HG02642 (cell line): ENCODE results near the gene NEDD9.
A peak's percentile ranks its signal among the peaks of the same experiment; 100 is the strongest.

Experiments
- ATAC-seq: cut with Tn5 transposase; IDR thresholded peaks from one replicate; pipeline ENCODE4 v1.9.1; 2021; ENCODE audit warnings: mild to moderate bottlenecking; ENCODE audit not compliant: unreplicated experiment, poor library complexity

NEDD9 gene

DNA sequence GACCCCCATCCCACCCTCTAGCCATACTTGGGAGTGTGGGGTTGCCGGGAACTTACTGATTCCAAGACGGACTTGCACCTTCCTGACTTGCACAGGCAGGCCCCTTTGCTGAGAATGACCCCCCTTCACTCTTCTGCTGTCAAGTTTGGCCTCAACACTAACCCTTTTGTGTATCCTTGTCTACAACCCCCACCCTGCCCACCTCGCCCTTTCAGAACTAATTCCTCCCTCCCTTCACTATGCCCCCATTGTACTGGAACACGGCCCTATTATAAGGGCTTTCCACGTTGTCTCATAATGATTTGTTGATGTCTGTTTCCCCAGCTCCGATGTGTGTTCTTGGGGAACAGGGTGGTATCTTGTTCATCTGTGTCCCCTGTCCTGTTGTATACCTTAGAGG, 4.4 kb upstream of the NEDD9 start:
- no peak for ATAC-seq

DNA sequence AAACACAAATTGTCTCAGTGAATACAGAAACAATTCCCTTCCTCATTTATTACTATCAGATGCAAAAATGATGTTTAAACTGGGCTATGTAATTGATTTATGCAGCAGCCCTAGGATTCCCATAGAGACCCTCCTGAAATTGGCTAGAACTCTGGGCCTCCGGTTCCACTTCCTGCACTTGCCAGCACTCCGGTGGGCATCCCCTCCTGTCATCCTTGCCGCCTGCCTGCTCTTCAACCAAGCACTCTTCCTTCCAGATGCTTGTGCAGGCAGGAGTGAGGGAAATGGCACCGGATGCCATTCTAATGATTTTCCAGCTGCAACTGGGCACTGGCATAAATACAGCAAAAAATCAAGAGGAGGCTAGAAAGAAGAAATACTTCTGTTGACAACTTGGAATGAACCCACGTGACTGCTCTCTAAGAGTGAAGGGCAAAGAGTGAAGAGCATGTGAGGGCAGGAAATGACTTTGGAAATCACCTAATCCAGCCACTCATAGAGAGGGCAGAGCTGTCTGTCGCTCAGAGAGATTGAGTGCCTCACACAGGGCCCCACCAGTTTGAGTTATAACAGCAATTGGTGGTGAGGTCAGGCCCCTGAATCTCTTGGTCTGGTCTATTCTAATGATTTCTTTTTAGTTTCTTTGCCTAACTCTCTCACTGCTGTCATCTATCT, 3.7 kb upstream of the NEDD9 start:
- peak; percentile 32 for ATAC-seq

DNA sequence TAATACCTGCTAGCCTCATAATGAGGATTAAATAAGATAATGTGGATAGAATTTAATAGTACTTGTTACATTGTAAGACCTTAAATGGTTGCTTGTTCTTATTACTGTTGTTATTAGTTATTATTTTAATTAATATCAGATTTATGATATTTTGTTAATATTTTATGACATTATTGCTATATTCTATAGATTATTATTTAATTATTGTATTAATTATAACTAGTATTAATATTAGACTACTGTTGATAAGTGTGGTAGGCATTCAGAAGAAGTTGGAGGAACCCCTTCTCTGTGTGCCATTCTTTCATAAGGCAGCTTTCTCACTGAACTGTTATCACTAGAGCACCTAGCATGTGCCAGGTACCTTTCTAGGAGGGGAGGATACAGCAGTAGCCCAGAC, 2.6 kb upstream of the NEDD9 start:
- ATAC-seq = no peak

DNA sequence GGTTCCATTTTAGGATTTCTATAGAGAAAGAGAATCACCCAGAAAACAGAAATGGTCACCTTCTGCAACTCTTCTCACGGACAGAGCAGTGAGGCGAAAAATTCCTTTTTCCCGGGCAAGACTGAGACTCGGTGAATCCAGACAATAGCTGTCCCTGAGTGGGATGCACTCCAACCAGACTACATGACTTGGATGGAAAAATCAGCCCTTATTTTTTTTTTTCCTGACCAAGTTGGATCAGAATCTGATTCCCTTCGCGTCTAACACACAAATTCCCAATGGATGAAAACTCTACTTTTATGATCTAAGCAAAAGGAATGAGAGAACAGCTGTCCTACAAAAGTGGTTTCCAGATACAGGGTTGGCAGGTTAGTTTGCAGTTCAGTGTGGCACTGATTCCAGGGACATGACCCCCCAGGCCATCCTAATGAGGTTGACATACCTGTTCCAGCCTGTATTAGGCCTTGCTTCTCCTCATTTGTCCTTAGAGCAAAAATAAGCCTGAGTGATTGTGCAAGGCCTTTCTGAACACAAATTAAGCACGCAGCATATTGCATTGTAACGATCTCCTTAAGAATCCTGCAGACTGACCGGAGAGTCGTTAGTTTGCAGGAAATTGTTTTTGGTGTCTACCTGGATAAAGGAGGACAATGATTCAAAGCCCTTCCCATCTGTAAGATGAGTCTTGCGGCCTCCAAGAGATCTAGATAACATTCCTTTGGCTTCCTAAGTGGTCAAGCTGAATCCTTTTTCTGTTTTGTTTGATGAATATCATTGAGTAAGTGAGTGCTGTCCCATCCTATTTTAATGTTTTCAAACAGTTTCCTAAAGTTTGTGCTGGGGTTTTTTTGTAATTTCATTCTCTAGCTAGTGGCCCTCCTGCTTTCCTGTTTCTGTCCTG, 1.5 kb upstream of the NEDD9 start:
- no peak for ATAC-seq

DNA sequence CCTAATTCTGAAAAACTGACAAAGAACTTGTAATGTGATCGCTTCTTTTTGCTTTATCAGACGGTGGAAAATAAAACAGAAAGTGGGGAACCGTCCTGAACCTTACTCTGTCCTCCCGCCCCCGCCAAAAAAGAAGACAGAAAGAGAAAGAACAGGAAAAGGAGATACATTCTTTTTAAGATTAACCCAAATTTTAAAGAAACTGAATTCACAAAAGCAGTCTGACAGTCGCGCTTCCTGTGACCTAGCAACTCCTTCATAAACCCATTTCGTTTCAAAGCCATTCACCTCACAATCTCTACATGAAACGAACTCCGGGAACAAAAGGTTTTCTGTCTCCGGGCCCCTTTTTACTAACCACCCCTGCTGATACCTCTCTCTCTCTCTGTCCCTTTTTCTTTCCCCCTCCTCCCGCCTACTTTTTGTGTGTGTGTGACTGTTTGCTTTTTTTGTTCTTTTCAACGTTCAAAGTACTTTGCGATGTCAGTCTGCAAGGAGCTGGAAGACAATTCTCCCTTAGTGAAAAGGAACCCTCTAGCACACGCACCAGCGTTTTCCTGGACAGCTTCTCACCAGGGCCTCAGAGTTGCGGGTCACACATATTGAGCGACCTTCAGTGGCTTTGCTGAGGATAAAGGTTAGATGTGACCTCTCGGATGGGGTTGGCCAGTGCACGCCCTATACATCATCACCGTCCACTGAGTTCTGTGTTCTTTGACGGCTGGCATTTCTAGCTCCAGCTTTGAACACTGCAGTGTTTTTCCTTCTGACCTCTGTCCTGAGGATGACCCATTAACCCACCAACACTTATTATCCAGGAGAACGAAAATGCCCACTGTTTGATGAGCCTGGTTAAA, 530 bp upstream of the NEDD9 start:
- ATAC-seq = no peak

DNA sequence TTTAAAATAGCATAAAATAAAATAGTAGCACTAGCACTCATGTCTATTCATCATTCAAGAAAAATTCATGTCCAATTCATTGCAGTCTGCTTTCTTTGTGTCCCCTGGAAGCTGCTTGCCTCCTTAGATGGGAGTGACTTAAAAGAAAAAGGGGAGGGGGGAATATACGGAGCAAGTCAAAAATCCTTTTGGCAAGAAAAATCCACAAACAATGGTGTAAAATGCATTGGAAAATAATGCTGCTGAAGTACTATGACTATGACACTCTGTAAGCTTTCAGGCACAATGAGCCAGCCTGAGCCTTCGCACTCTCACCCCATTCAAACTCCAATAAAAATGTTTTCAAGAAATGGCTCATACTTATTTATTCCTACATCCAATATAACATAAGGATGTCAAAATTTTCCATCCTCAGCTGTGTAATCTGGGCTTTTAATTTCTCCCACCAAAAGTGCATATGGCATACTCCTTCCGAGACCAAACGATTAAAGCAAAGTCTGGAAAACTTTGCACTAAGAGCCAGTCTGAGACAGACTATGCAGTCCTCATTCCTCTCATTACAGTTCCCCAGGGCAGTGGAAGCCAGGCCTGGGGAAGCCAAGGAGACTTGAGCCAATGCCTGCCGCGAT, 790 bp downstream of the NEDD9 start:
- no peak for ATAC-seq

DNA sequence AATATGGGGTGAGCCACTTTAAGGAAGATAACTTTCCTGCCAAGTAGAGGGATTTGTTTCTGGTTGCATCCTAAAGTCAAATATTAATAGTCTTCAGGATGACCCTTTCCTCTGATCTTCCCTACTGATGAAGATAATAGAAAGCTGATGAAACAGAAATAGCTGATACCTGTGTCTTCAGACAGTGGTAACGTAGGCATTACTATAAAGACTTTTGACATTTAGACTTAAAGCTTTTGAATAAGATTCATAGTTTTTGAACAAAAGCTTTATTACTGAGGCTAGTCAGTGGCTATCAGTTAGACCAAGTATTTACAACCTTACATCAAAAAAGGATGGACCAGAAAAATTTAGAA, 1.4 kb downstream of the NEDD9 start:
- ATAC-seq = no peak

DNA sequence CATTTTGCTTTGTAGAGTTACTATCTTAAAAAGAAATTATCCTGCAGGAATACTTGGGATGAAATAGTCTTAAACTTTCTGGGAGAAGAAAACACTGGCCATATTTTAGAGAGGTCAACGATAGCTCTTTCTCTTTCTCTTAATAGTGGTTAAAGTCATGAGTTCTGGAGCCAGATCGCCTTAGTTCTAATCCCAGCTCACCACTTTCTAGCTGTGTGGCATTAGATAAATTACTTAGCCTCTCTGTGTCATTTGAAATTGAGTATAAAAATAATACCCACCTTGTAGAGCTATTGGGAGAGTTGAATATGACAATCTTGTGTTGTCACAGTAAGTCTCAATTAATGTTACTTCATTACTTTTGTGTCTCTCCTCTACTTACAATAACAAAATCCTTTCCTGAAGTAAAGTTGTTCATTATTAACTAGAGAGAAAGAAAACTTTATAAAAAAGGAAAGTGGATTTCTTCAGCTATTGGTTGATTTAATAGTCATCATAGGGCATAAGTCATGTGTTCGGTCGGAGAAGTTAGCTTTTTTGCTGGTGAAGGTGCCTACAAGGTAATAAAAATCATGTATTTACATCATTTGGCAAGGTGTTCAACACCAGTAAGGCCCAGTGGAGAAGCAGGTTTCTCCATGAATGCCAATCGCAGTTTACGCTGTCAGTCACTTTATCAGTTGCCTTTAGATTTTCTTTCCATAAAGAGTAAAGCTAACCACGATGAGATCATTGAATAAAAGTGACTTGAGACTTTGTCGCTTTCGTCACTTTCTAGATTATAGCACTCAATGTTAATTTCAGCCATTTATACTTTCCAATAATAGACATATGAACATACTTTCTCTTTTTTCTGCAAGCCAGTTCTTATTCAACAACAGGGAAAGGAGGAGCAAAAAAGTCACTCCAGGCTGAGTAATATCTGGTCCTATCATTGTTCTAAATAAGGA, 2.0 kb downstream of the NEDD9 start:
- no peak for ATAC-seq

DNA sequence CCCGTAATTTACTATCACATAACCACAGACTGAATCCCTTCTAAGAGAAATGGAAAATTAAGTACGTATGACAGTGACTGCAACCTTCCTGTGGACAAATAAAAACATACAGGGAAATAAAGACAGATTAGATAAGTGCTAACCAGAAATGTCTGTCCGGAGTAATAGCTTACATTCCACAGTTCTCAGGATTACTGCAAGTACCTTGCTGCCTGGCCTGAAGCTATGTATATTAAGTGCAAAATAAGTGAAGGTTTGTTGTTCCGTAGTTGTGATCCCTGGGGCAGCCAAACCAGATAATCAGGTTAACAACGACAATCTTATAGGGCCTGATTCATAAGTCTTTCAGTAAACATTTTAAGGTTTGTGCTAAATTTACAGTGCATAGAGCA, 2.8 kb downstream of the NEDD9 start:
- no peak for ATAC-seq

DNA sequence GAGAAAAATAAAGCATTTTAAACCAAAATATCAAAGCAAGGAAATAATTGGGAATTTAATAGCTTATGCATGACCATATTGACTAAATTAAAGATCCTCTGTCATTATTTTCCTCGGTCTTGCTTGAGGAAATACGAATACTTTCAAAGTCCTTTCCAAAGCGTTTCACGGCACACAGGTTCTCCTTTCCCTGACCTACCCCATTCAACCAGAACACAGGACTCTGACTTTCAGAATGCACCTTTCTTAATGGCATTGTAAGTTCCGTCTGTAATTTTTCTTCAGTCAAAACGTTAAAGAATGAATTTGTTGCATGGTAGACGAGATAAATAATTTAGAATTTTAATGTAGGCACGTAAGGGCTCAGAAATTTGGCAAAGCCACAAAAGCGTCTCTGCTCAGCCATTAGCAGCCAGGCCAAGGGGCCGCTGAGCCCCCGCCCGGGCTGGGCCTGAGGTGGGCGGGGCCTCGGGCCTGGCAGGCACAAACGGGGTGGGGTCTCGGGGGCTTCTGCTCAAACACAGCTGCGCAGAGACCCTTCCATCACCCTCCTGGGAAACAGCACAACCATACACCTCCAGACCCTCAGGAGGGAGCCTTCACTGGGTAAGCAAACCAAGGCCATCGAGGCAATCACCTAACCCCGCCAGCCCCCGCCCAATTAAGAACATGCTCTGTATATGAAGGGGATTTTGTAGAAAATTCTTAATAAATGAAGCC, 3.4 kb downstream of the NEDD9 start:
- ATAC-seq = no peak

DNA sequence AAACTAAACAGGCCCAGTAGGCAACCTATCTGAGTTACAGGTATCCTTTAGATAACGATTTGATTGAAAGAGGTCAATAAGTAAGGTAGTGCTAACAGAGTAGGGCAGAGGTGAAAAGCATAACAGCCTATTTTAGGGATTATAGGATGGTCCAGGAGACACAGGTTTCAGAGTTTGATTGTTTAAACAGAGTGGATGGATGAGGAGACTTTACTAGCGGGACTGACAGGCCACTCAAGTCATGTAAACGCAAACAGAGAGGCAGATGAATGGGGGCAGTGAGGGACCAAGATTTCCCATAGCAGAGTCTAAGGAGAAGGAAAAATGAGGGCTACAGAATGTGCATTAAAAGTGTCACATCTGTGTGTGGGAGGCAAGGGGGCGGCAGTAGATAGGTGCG, 4.8 kb downstream of the NEDD9 start:
- ATAC-seq = no peak

DNA sequence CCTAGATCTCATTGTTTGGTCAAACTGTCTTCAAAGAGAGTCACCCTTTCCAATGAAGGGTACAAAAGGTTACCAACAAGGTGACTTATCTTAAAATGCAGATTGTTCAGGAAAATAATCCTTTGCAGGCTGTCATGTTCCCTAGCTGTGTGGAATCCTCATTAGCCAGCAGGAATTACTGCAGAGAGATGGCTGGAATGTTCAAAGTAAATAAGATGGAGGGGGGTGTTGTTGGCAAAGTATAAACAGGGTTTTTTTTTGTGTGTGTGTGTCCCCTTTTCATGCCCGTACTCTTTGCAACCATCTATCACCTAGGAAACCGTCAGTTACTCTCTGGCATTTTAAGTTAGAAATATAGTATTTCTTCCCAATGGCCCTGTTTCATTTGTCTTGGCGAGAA, 6.5 kb downstream of the NEDD9 start:
- ATAC-seq = no peak

DNA sequence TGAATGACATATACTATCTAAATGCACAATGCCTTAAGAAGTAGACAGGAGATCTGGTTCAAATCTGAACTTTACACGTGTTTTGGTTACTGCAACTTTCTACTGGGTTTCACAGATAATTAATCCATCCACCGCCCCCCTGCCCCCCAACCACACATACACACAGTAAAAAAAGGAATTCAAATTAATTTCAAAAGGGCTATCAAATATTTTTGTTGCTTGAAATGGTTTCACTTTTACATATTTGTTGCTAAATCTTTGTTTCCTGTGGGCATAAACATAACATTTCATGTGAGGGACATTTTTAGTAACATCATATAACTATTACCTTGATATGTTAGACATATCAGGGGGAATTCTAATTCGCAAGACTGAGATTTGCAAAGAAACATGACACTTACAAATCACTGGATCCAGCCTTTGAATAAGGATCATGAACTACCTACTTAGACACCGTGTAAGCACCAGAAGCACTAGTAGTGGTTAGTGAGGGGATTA, 7.5 kb downstream of the NEDD9 start:
- no peak for ATAC-seq

DNA sequence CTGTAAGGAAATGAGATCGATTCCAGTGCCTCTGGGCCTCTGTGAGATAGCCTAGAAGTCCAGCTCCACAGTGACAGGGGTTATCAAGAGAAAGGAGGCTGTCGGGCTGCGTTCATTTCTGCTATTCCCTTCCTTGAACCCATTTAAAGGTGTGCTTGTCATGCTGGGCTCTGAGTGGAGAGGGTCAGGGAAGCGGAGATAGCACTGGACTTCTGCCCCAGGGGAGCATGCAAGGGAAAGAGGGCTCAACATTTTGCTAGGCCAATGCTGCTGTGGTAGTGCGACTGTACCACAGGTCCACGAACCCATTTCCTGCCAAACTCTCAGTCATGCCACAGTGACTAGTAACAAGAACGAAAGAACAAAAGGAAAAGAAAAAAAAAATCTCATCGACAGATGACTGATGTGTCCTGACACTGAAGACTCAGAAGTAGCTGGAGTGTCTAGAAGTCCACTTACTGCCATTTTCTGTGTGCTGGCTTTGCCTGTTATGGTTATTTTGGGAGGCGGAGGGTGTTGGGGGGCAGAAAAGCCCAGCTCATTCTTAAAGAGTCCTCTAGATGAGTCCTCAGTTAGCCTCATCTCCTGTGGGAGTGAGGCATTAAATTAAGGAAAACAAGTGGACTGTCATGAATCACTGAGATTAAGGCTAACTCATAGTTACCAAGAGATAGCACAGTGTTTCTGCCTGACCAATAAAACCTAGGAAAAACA, 8.1 kb downstream of the NEDD9 start:
- peak; percentile 66 for ATAC-seq

DNA sequence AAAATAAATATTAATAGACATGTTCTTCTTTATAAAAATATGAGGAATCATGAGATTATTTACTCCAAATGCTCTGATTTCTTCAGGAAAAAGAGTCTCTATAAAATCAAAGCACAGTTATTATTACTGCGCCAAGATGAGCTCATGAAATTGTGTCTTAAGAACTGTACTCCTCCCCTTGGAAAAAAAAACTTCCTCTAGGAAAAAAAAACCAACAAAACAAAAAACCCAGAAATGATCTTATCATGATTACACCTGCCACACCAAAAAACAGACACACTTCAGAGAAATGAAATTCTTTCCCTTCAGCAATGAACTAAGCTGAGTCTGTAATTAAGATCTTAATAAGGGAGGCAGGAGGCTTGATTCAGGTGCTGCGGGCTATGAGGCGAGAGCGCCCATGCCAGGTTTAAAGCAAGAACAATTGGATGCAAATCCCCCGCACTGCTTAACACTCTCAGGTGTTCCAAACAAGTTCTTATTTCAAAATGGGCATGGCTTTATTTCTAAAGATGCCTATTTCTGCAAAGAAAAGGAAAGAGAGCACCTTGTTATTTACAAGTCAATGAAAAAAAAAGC, 9.1 kb downstream of the NEDD9 start:
- ATAC-seq = no peak

DNA sequence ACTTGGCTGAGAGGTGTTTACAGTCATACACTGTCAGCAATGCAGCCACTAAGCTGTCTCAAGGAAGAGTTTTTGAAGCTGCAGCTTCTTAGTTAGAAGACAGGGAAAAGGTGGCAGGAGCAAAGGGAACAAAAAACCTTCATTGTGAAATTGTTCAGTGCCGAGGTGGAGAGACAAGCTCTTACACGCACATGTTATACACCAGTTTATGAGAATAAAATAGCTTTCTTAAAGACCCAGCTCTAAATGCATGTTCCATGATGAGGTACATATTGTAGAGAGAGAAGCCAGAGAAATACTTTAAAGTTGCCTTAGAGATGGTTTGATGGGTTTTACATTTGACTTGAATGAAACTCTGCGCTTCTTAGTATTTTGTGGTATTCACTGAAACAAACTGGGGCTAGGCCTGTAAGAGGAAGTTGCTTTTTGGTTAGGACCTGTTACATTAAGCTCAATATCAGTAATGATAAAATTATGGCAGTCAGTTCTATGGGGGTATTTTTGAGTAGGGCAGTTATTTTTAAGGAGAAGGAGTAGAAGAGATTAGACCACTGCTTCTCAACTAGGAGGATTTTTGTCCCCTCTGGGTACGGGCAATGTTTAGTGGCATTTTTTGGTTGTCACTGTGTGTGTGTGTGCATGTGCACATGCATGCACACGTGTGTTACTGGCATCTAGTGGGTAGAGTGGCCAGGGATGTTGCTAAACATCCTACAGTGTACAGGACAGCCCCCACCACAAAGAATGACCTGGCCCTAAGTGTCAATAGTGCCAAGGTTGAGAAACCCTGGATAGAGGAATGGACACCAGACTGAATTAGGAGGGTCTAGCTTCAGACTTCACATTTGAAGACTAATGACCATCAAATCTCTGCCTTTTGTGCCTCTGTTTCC, 9.8 kb downstream of the NEDD9 start:
- no peak for ATAC-seq
